HEK293T (cell line): ENCODE measurements around the gene CCR5AS.

Experiments
- ARNT ChIP-seq: fragments of 450-650 bp; IDR thresholded peaks from 2 replicates; pipeline ENCODE4 v1.6.1; 2017; ENCODE audit warnings: mild to moderate bottlenecking
- BHLHE40 ChIP-seq: fragments of 450-650 bp; IDR thresholded peaks from 2 replicates; pipeline ENCODE4 v1.6.1; 2016; ENCODE audit warnings: mild to moderate bottlenecking, moderate library complexity, borderline replicate concordance
- HDGF ChIP-seq: fragments of 450-650 bp; IDR thresholded peaks from 2 replicates; pipeline ENCODE4 v1.6.1; 2017; ENCODE audit warnings: antibody characterized with exemption, borderline replicate concordance
- LEF1 ChIP-seq: fragments of 450-650 bp; IDR thresholded peaks from 2 replicates; pipeline ENCODE4 v1.6.1; 2017; ENCODE audit warnings: mild to moderate bottlenecking, borderline replicate concordance
- SP1 ChIP-seq: fragments of 450-650 bp; IDR thresholded peaks from 2 replicates; pipeline ENCODE4 v1.6.1; 2017
- TARDBP ChIP-seq: fragments of 450-650 bp; IDR thresholded peaks from 2 replicates; pipeline ENCODE4 v1.6.1; 2016

- no peak for TF ChIP-seq TARDBP
- TF ChIP-seq HDGF: no peak
- TF ChIP-seq BHLHE40: no peak
- no peak for TF ChIP-seq SP1
- TF ChIP-seq LEF1: no peak
- TF ChIP-seq ARNT: no peak
These were observed 23.5 kb downstream of the CCR5AS start for GRCh38 chr3:46383211-46383950.
